ENCODE results near the gene HIC2.
"Not testable (repeated sequence)": the region's sequence is repeated elsewhere in the genome, so short reads cannot be mapped to it uniquely, and the experiment has no call there.

DNA sequence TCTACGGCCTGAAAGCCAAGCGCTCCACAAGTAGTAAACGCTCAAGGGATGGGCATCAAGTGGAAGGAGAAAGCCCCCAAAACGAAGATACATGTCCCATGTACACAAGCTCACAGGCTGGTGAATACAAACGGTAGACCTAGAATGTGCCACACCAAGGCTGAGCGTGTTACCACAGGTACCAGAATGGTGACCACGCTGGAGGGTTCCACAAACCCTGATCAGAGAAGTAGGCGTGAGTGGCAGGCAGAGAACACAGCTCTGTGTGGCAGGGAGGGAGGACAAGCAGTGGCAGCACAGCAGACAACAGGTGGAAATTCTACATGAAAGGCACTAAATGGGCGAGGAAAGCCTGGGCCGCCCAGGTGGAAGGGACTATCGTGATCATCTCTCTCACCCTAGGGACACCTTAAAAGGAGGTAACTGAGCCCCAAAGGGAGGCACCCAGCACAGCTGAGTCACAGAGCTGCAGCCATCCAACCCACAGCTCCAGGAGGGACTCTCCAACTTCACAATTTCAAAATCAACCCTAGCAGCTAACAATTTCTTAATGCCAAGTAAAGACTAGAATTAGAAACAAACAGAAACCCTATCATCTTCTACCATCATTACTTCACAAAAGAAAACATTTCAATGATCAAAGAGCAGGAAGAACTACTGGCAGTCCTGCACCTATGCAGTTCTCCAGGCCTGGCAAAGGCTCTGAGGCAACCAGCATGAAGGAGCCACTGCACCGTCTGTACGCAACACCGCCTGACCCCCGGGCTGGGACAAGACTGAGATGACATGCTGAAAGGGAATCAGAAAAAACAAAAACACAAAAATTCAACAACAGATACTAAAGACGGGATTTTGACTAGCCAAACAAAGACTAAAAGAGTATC lies 82.7 kb downstream of the HIC2 start:
- not testable (repeated sequence) for TF ChIP-seq POLR2AphosphoS5 (IDR thresholded peaks at IDR 0.05; ENCODE audit: low read depth, low read length); NRF1 (IDR thresholded peaks at IDR 0.05; ENCODE audit: low read depth, low read length); FOXM1 (IDR thresholded peaks at IDR 0.05; ENCODE audit: low read depth); JUND (IDR thresholded peaks at IDR 0.05); RFX5 (IDR thresholded peaks at IDR 0.05; ENCODE audit: low read length); RCOR1 (IDR thresholded peaks at IDR 0.05; ENCODE audit: low read length); CHD2 (IDR thresholded peaks at IDR 0.05; ENCODE audit: low read length, partially characterized antibody); EZH2phosphoT487 (IDR thresholded peaks at IDR 0.05; ENCODE audit: borderline replicate concordance, low read depth); YY1 (IDR thresholded peaks at IDR 0.05; ENCODE audit: low read depth); SIN3A (IDR thresholded peaks at IDR 0.05; ENCODE audit: borderline replicate concordance, low read depth, low read length); SMC3 (IDR thresholded peaks at IDR 0.05; ENCODE audit: low read depth, low read length)
- TF ChIP-seq, protein P1, sequence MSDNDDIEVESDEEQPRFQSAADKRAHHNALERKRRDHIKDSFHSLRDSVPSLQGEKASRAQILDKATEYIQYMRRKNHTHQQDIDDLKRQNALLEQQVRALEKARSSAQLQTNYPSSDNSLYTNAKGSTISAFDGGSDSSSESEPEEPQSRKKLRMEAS (IDR thresholded peaks at IDR 0.05; ENCODE audit: low read depth), result not testable (repeated sequence)
- TF ChIP-seq, protein P2, sequence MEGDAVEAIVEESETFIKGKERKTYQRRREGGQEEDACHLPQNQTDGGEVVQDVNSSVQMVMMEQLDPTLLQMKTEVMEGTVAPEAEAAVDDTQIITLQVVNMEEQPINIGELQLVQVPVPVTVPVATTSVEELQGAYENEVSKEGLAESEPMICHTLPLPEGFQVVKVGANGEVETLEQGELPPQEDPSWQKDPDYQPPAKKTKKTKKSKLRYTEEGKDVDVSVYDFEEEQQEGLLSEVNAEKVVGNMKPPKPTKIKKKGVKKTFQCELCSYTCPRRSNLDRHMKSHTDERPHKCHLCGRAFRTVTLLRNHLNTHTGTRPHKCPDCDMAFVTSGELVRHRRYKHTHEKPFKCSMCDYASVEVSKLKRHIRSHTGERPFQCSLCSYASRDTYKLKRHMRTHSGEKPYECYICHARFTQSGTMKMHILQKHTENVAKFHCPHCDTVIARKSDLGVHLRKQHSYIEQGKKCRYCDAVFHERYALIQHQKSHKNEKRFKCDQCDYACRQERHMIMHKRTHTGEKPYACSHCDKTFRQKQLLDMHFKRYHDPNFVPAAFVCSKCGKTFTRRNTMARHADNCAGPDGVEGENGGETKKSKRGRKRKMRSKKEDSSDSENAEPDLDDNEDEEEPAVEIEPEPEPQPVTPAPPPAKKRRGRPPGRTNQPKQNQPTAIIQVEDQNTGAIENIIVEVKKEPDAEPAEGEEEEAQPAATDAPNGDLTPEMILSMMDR (IDR thresholded peaks at IDR 0.05), result not testable (repeated sequence)
- TF ChIP-seq, protein P3, sequence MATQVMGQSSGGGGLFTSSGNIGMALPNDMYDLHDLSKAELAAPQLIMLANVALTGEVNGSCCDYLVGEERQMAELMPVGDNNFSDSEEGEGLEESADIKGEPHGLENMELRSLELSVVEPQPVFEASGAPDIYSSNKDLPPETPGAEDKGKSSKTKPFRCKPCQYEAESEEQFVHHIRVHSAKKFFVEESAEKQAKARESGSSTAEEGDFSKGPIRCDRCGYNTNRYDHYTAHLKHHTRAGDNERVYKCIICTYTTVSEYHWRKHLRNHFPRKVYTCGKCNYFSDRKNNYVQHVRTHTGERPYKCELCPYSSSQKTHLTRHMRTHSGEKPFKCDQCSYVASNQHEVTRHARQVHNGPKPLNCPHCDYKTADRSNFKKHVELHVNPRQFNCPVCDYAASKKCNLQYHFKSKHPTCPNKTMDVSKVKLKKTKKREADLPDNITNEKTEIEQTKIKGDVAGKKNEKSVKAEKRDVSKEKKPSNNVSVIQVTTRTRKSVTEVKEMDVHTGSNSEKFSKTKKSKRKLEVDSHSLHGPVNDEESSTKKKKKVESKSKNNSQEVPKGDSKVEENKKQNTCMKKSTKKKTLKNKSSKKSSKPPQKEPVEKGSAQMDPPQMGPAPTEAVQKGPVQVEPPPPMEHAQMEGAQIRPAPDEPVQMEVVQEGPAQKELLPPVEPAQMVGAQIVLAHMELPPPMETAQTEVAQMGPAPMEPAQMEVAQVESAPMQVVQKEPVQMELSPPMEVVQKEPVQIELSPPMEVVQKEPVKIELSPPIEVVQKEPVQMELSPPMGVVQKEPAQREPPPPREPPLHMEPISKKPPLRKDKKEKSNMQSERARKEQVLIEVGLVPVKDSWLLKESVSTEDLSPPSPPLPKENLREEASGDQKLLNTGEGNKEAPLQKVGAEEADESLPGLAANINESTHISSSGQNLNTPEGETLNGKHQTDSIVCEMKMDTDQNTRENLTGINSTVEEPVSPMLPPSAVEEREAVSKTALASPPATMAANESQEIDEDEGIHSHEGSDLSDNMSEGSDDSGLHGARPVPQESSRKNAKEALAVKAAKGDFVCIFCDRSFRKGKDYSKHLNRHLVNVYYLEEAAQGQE (IDR thresholded peaks at IDR 0.05; ENCODE audit: low read depth, low read length), result not testable (repeated sequence)
